Pancreas (tissue), 10 donors: ENCODE measurements around the gene TNN. TPM values are rescaled to one million over a fixed set of nuclear protein-coding genes. Genes with fewer than 3 reads are reported as not detected.

Experiments used
- ATAC-seq, 4 donors: fragments of 200-7000 bp; cut with Tn5 transposase; one replicate each; pipeline versions ENCODE4 v1.8.0 to v1.9.1; 2020; ENCODE audit warnings: mild to moderate bottlenecking in 4 of 4, moderate library complexity in 4 of 4
- DNase-seq, 6 donors: peaks; one replicate each; pipeline ENCODE4 v3.0.0-alpha.2; 2020
- FAIRE-seq: peaks from 2 replicates; lab custom pipeline; 2012; peaks lifted over from hg19 to GRCh38; lab: Jason Lieb, UNC
- H3K27ac ChIP-seq, 4 donors: fragments of 200-600 bp; sonication (generic); 1 replicate in 3 of 4; 2 replicates in 1 of 4; pipeline versions ENCODE4 v1.5.0 to v1.8.0; 2020
- H3K27me3 ChIP-seq, 4 donors: fragments of 200-600 bp; one replicate each; pipeline ENCODE4 v1.8.0; 2021
- H3K36me3 ChIP-seq, 3 donors: fragments of 200-600 bp; sonication (generic) in 1 of 3; one replicate each; pipeline versions ENCODE4 v1.5.0 to v1.8.0; 2020 to 2021
- H3K4me1 ChIP-seq, 3 donors: fragments of 200-600 bp; one replicate each; pipeline ENCODE4 v1.8.0; 2021
- H3K4me3 ChIP-seq, 4 donors: fragments of 200-600 bp; sonication (generic) in 2 of 4; one replicate each; pipeline versions ENCODE4 v1.5.0 to v1.8.0; 2020 to 2021
- H3K9me3 ChIP-seq, 4 donors: fragments of 200-600 bp; one replicate each; pipeline ENCODE4 v1.8.0; 2021
- WGBS, 2 donors: extraction: QIAGEN DNeasy Blood & Tissue Kit; methylation state at CpG; one replicate each; pipeline ENCODE4 v1.1.7; 2013; 5-methylcytosine and 5-hydroxymethylcytosine counted together
- intact Hi-C, 3 donors: fragments of 100-400 bp; cut with DNase I; formaldehyde crosslinking; loops; one replicate each; pipeline versions ENCODE4 v1.11.1 to v1.14.2; 2022
- polyA plus RNA-seq, 2 donors: library from polyadenylated mRNA; stranded (reverse); fragments of 200-250 nt; gene quantifications; one replicate each; pipeline ENCODE4 v1.2.3, GENCODE V29; 2013
- total RNA-seq, 6 donors: library from RNA; stranded (reverse); fragmentation: NEBNext Ultra II Directional in 4 of 6; extraction: Animal tissue kit (Norgen Biotek cat#: 25700) in 4 of 6; gene quantifications; one replicate each; pipeline versions ENCODE4 v1.2.1 to v1.2.4, GENCODE V29; 2021 to 2023
- TF ChIP-seq, protein P1 (sequence below), 4 donors: fragments of 200-600 bp; sonication (generic) in 3 of 4; IDR thresholded peaks; one replicate each; pipeline versions ENCODE4 v1.5.0 to v1.8.0; 2021; ENCODE audit warnings: antibody characterized with exemption in 4 of 4
- donor health status: healthy with polysubstance abuse.
- donor health status: DM: no; HTN: no; CAD: no; lungs with moderate emphysema.
- donor health status: DM: no; HTN: no; CAD: no.
- donor health status: control.
- donor health status: control.
- donor health status: Bipolar disorder and iron deficiency.
- donor health status: DM: yes; HTN: yes; CAD: no.
- donor health status: DM: no; HTN: no; CAD: no.
- donor health status: DM: no; HTN: no; CAD: no.
- donor health status: DM: yes; HTN: yes; CAD: no.

Gene TNN
- total and polyA plus RNA-seq, 8 donors: 0.05 to 0.09 (median 0.07) TPM; not detected in 4

DNA sequence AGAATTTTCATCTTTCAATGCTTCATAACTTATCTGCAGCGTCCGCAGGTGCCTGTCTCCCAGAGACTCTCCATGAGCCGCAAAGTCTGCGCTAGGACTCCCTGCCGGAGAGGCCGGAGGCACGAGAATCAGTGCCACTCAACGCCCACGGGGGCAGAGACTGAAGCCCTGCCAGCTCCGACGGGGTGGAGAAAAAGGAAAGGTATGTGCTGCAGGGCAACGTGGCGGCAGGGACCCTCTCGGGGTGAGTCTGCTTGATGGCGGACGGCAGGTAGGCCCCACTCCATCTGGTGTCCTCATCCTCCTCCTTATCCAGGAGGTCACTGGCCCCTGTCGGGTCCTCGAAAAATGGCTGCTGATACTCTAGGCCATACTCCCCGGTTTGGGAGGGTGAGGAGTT lies 22.5 kb upstream of the TNN start:
- Histone ChIP-seq H3K4me1 (no peaks in the 10 kb centered on the region), H3K36me3 (no peaks in the 10 kb centered on the region), H3K27ac (no peak overlapping the region), H3K9me3 (no peaks in the 10 kb centered on the region), H3K4me3 (no peak overlapping the region), H3K27me3 (no peaks in the 10 kb centered on the region)
- WGBS, 2 donors: 85 to 87% methylated on average over 19 of the region's 19 CpGs
- intact Hi-C loops: no loop called here
- FAIRE-seq (no peak), DNase-seq (peak in 1 of 6 donors; percentile 48), ATAC-seq (no peak)
- TF ChIP-seq, protein P1, sequence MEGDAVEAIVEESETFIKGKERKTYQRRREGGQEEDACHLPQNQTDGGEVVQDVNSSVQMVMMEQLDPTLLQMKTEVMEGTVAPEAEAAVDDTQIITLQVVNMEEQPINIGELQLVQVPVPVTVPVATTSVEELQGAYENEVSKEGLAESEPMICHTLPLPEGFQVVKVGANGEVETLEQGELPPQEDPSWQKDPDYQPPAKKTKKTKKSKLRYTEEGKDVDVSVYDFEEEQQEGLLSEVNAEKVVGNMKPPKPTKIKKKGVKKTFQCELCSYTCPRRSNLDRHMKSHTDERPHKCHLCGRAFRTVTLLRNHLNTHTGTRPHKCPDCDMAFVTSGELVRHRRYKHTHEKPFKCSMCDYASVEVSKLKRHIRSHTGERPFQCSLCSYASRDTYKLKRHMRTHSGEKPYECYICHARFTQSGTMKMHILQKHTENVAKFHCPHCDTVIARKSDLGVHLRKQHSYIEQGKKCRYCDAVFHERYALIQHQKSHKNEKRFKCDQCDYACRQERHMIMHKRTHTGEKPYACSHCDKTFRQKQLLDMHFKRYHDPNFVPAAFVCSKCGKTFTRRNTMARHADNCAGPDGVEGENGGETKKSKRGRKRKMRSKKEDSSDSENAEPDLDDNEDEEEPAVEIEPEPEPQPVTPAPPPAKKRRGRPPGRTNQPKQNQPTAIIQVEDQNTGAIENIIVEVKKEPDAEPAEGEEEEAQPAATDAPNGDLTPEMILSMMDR (IDR thresholded peaks at IDR 0.05): no peak

DNA sequence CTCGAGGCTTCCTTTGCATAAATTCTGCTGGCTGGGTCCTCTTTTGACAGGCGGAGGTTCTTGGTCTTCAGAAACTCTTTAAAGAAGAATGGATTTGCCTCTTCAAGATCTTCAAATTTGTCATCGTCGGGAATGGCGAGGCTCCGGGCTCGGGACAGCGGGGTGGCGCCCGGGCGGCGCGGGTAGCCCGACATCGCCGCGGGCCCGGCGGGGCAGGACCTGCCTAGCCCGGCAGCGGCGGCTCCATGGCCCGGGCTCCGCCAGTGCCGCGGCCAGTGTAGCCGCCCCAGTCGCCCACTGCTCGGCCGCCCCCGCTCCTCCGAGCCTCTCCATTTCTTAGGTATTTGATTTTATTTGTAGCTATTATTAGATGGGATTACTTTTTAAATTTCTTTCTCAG lies 22.1 kb upstream of the TNN start:
- Histone ChIP-seq H3K27me3 (no peaks in the 10 kb centered on the region), H3K9me3 (no peaks in the 10 kb centered on the region), H3K27ac (no peak overlapping the region), H3K4me3 (no peak overlapping the region), H3K36me3 (no peaks in the 10 kb centered on the region), H3K4me1 (no peaks in the 10 kb centered on the region)
- DNase-seq (no peak), FAIRE-seq (no peak), ATAC-seq (no peak)
- TF ChIP-seq, protein P1 (IDR thresholded peaks at IDR 0.05): no peak
- 95 to 96% methylated on average over 32 of the region's 32 CpGs for whole genome bisulfite sequencing, 2 donors
- intact Hi-C loops: no loop called here

DNA sequence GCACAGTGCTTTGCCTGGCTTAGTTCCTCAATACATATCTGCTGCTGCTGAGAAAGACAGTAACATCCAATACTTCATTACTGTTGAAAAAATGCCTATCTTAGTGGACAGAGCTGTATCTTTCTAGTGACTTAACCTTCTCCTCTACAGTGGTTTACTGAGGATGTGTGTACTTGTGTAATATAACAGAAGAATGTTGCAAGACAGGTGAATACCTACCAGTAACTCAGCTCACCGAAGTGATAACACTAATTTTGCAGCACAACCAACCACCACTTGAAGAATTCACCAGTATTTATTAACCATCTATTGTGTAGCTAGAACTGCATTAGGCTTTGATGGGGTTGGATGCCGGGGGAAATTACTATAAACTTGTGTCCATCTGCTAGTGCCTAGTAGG lies 16.6 kb upstream of the TNN start:
- no peak for FAIRE-seq
- H3K4me1 ChIP-seq: no peaks in the 10 kb centered on the region
- no peak overlapping the region for H3K4me3 ChIP-seq
- H3K9me3 ChIP-seq: no peaks in the 10 kb centered on the region
- no peak for DNase-seq
- WGBS, 2 donors: 78 to 80% methylated on average over 2 of the region's 2 CpGs
- intact Hi-C loops: no loop called here
- H3K27me3 ChIP-seq: no peaks in the 10 kb centered on the region
- H3K36me3 ChIP-seq: no peaks in the 10 kb centered on the region
- TF ChIP-seq, protein P1 (IDR thresholded peaks at IDR 0.05): no peak
- ATAC-seq: no peak
- H3K27ac ChIP-seq: no peak overlapping the region

DNA sequence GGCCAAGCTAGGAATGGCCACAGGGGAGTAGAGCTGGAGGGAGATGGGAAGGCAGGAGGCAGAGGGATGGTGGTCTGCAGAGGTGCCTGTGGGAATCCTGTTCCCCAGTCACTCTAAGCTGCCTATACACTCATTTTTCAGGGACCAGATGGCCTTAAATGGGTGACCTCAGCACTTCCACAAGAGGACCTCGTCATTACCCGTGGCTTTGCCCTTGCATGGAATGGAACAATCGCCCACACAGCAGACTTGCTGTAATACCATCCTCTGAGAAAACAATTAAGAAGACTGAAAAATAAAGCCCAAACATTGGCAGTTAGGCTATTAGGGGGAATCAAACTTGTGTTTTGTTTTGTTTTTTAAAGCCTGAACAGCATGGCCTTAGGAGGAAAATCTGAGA lies 12.9 kb upstream of the TNN start:
- no peak overlapping the region for H3K4me3 ChIP-seq
- WGBS, 2 donors: 61 to 78% methylated on average over 3 of the region's 3 CpGs
- H3K9me3 ChIP-seq: no peaks in the 10 kb centered on the region
- H3K27me3 ChIP-seq: no peaks in the 10 kb centered on the region
- H3K4me1 ChIP-seq: no peaks in the 10 kb centered on the region
- no peak overlapping the region for H3K27ac ChIP-seq
- intact Hi-C loops: no loop called here
- no peaks in the 10 kb centered on the region for H3K36me3 ChIP-seq
- ATAC-seq (no peak), DNase-seq (no peak), FAIRE-seq (no peak)
- TF ChIP-seq, protein P1 (IDR thresholded peaks at IDR 0.05): no peak

DNA sequence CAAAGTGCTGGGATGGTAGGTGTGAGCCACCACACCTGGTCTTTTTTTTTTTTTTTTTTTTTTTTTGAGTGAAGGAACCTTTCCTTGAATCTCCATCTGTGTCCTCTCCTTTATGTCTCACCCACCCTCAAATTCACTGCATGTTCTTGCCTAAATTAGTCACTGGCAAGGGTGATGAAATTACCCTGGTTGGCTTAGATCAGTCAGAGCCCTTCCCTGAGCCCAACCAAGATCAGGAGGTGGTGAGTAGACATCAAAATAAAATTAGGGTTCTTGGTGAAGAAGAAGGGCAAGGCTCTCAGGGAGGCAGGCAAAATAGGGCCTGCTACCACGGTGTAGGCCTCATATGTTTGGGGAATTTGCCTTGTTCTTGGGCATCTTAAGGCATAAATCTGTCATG lies 5.3 kb upstream of the TNN start:
- no peaks in the 10 kb centered on the region for H3K27me3 ChIP-seq
- no peaks in the 10 kb centered on the region for H3K4me1 ChIP-seq
- H3K4me3 ChIP-seq: no peak overlapping the region
- TF ChIP-seq, protein P1 (IDR thresholded peaks at IDR 0.05): no peak
- FAIRE-seq: no peak
- no peak for ATAC-seq
- DNase-seq: no peak
- WGBS, 2 donors: 83% methylated on average over 1 of the region's 1 CpG
- no peaks in the 10 kb centered on the region for H3K9me3 ChIP-seq
- intact Hi-C loops: no loop called here
- no peaks in the 10 kb centered on the region for H3K36me3 ChIP-seq
- no peak overlapping the region for H3K27ac ChIP-seq
